Body of pancreas (tissue), 4 donors: ENCODE measurements around the gene MEOX1. TPM values are rescaled to one million over a fixed set of nuclear protein-coding genes. Genes with fewer than 3 reads are reported as not detected.

ENCODE experiments used
- ATAC-seq: fragments of 150-250 bp; one replicate; pipeline ENCODE4 v1.9.1; 2016
- DNase-seq, 4 donors: peaks; one replicate each; pipeline ENCODE4 v3.0.0-alpha.2; 2019
- H3K27ac ChIP-seq, 4 donors: fragments of 200-600 bp; sonication (generic); 1 replicate in 3 of 4; 2 replicates in 1 of 4; pipeline versions ENCODE4 v1.5.1 to v1.6.1; 2016 to 2019; ENCODE audit warnings: mild to moderate bottlenecking in 1 of 4, mixed read lengths in 1 of 4, moderate library complexity in 1 of 4
- H3K27me3 ChIP-seq, 2 donors: fragments of 200-600 bp; sonication (generic); one replicate each; pipeline ENCODE4 v1.6.0; 2016; ENCODE audit warnings: mild to moderate bottlenecking in 1 of 2
- H3K36me3 ChIP-seq, 2 donors: fragments of 200-600 bp; sonication (generic); replicated peaks in 1 of 2; 2 replicates each; pipeline ENCODE4 v1.5.1; 2016; ENCODE audit warnings: low read depth in 2 of 2; ENCODE audit not compliant: insufficient read depth in 1 of 2
- H3K4me1 ChIP-seq: fragments of 200-600 bp; sonication (generic); one replicate; pipeline ENCODE4 v1.6.0; 2016
- H3K4me3 ChIP-seq, 2 donors: fragments of 200-600 bp; sonication (generic); 1 replicate in 1 of 2; 2 replicates in 1 of 2; pipeline ENCODE4 v1.5.1; 2016 to 2019
- H3K9me3 ChIP-seq, 3 donors: fragments of 200-600 bp; sonication (generic); 1 replicate in 2 of 3; 2 replicates in 1 of 3; pipeline ENCODE4 v1.5.1; 2016
- POLR2A ChIP-seq, 3 donors: fragments of 450-650 bp; IDR thresholded peaks; one replicate each; pipeline ENCODE4 v1.6.1; 2016; ENCODE audit warnings: antibody characterized with exemption in 3 of 3, mild to moderate bottlenecking in 2 of 3
- WGBS, 2 donors: methylation state at CpG; one replicate each; pipeline ENCODE4 v1.1.5; 2017; 5-methylcytosine and 5-hydroxymethylcytosine counted together
- intact Hi-C: fragments of 100-400 bp; cut with DNase I; formaldehyde crosslinking; loops from one replicate; pipeline ENCODE4 v1.15.1; 2023
- total RNA-seq, 2 donors: library from RNA; depleted of rRNA; stranded (reverse); fragments of >200 nt; gene quantifications; one replicate each; pipeline ENCODE4 v1.1.0, GENCODE V29; 2016
- TF ChIP-seq, protein P1 (sequence below), 7 experiments: fragments of 450-650 bp in 4 of 7; fragments of 200-600 bp in 3 of 7; sonication (generic) in 3 of 7; IDR thresholded peaks; one replicate each; pipeline ENCODE4 v1.5.1; 2016 to 2019; ENCODE audit warnings: antibody characterized with exemption in 7 of 7

MEOX1 gene
- total RNA-seq, 2 donors from 2014 or later = 0.52 to 2.3 TPM

DNA sequence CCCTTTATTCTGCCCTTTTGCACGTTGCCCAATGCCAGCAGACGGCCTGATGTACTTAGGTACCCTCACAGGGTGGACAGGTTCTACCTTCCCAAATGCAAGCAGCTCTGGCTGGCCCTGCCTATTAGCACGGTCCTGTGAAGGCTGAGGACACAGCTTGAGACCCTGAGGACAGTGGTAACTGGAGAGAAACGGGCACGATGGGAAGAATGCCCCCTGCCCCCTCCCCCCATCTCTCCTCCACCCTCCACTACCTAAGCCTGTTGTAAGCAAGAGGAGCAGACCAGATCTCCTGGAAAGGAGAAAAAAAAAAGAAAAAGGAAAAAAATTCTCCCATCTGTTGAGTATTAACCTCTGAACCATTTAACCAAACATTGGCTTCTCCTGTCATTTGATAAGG lies 34.1 kb downstream of the MEOX1 start:
- no peaks in the 10 kb centered on the region for H3K4me1 ChIP-seq
- H3K9me3 ChIP-seq = no peaks in the 10 kb centered on the region
- ATAC-seq = no peak
- intact Hi-C loops = no loop called here
- no peaks in the 10 kb centered on the region for H3K36me3 ChIP-seq
- WGBS, 2 donors = 18 to 27% methylated on average over 5 of the region's 5 CpGs
- no peak overlapping the region for H3K27ac ChIP-seq
- no peak for DNase-seq
- TF ChIP-seq, protein P1, sequence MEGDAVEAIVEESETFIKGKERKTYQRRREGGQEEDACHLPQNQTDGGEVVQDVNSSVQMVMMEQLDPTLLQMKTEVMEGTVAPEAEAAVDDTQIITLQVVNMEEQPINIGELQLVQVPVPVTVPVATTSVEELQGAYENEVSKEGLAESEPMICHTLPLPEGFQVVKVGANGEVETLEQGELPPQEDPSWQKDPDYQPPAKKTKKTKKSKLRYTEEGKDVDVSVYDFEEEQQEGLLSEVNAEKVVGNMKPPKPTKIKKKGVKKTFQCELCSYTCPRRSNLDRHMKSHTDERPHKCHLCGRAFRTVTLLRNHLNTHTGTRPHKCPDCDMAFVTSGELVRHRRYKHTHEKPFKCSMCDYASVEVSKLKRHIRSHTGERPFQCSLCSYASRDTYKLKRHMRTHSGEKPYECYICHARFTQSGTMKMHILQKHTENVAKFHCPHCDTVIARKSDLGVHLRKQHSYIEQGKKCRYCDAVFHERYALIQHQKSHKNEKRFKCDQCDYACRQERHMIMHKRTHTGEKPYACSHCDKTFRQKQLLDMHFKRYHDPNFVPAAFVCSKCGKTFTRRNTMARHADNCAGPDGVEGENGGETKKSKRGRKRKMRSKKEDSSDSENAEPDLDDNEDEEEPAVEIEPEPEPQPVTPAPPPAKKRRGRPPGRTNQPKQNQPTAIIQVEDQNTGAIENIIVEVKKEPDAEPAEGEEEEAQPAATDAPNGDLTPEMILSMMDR (IDR thresholded peaks at IDR 0.05) = no peak
- TF ChIP-seq POLR2A (IDR thresholded peaks at IDR 0.05) = no peak
- H3K27me3 ChIP-seq = no peaks in the 10 kb centered on the region
- H3K4me3 ChIP-seq = no peak overlapping the region

DNA sequence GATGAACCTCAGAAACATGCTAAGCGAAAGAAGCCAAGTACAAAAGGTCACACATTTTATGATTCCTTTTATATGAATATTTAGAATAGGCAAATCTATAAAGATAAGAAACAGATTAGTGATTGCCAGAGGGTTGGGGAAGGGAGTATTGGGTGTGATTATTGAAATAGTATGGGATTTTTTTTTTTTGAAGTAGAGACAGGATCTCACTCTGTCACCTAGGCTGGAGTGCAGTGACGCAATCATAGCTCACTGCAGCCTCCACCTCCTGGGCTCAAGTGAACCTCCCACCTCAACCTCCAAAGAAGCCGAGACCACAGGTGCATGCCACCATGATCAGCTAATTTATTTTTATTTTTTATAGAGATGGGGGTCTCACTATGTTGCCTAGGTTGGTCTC lies 35.7 kb downstream of the MEOX1 start:
- Histone ChIP-seq H3K9me3 (no peaks in the 10 kb centered on the region), H3K4me1 (no peaks in the 10 kb centered on the region), H3K4me3 (no peak overlapping the region), H3K27me3 (no peaks in the 10 kb centered on the region), H3K27ac (no peak overlapping the region), H3K36me3 (no peaks in the 10 kb centered on the region)
- 93 to 95% methylated on average over 3 of the region's 3 CpGs for WGBS, 2 donors
- no peak for ATAC-seq
- intact Hi-C loops = no loop called here
- no peak for DNase-seq
- no peak for TF ChIP-seq POLR2A (IDR thresholded peaks at IDR 0.05)
- TF ChIP-seq, protein P1 (IDR thresholded peaks at IDR 0.05) = no peak

DNA sequence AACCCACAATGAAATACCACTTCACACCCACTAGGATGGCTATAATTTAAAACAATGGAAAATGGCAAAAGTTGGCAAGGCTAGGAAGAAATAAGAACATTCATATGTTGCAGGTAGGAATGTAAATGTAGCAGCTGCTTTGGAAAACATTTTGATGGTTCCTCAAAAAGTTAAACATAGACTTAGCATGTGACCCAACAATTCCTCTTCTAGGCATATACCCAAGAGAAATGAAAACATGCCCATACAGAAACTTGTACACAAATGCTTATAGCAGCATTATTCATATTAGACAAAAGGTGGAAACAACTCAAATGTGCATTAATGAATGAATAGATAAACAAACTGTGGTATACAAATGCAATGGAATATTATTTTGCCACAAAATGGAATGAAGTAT lies 36.1 kb downstream of the MEOX1 start:
- Histone ChIP-seq H3K4me3 (no peak overlapping the region), H3K4me1 (no peaks in the 10 kb centered on the region), H3K27ac (no peak overlapping the region), H3K36me3 (no peaks in the 10 kb centered on the region), H3K27me3 (no peaks in the 10 kb centered on the region), H3K9me3 (no peaks in the 10 kb centered on the region)
- DNase-seq (no peak), ATAC-seq (no peak)
- no peak for TF ChIP-seq POLR2A (IDR thresholded peaks at IDR 0.05)
- TF ChIP-seq, protein P1 (IDR thresholded peaks at IDR 0.05) = no peak
- intact Hi-C loops = no loop called here

DNA sequence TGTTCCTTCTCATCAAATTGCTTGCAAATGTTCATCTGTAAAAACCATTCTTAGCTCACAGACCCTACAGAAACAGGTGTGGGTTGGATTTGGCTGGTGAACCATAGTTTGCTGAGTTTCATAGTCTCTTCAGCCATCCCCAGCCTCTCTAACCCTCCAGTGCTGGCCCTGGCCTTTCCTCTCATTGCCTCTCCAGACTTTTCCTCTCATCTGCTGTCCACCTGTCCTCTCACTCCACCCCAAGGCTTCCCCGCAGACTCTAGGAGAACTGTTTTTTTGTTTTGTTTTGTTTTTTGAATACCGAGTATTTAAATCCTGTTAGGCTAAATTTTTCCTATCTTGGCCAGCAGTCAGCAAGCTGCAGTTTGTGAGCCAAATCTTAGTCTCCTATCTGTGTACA lies 41.1 kb downstream of the MEOX1 start:
- H3K4me1 ChIP-seq = no peaks in the 10 kb centered on the region
- TF ChIP-seq, protein P1 (IDR thresholded peaks at IDR 0.05) = no peak
- no peak for TF ChIP-seq POLR2A (IDR thresholded peaks at IDR 0.05)
- DNase-seq (no peak), ATAC-seq (no peak)
- no peaks in the 10 kb centered on the region for H3K9me3 ChIP-seq
- WGBS, 2 donors = 44 to 60% methylated on average over 2 of the region's 2 CpGs
- intact Hi-C loops = no loop called here
- H3K36me3 ChIP-seq = no peaks in the 10 kb centered on the region
- H3K27me3 ChIP-seq = no peaks in the 10 kb centered on the region
- no peak overlapping the region for H3K27ac ChIP-seq
- H3K4me3 ChIP-seq = no peak overlapping the region

DNA sequence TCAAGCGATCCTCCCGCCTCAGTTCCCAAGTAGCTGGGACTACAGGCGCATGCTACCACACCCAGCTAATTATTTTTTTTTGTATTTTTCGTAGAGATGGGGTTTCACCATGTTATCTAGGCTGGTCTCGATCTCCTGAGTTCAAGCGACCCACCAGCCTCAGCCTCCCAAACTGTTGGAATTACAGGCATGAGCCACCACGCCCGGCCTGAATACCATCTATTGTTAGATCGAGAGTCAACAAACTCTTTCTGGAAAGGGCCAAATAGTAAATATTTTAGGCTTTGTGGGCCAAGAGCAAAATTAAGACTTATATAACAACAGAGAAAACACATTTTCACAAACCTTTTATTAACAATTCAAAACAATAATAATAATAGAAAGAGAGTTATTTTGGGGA lies 41.6 kb downstream of the MEOX1 start:
- intact Hi-C loops = no loop called here
- no peak for DNase-seq
- TF ChIP-seq, protein P1 (IDR thresholded peaks at IDR 0.05) = no peak
- no peak for TF ChIP-seq POLR2A (IDR thresholded peaks at IDR 0.05)
- Histone ChIP-seq H3K4me1 (no peaks in the 10 kb centered on the region), H3K36me3 (no peaks in the 10 kb centered on the region), H3K27me3 (no peaks in the 10 kb centered on the region), H3K27ac (no peak overlapping the region), H3K4me3 (no peak overlapping the region), H3K9me3 (no peaks in the 10 kb centered on the region)
- 75 to 78% methylated on average over 9 of the region's 9 CpGs for WGBS, 2 donors
- no peak for ATAC-seq
